ENCODE results near the gene CNFN.
"Not testable (repeated sequence)": the region's sequence is repeated elsewhere in the genome, so short reads cannot be mapped to it uniquely, and the experiment has no call there.

Gene CNFN

DNA sequence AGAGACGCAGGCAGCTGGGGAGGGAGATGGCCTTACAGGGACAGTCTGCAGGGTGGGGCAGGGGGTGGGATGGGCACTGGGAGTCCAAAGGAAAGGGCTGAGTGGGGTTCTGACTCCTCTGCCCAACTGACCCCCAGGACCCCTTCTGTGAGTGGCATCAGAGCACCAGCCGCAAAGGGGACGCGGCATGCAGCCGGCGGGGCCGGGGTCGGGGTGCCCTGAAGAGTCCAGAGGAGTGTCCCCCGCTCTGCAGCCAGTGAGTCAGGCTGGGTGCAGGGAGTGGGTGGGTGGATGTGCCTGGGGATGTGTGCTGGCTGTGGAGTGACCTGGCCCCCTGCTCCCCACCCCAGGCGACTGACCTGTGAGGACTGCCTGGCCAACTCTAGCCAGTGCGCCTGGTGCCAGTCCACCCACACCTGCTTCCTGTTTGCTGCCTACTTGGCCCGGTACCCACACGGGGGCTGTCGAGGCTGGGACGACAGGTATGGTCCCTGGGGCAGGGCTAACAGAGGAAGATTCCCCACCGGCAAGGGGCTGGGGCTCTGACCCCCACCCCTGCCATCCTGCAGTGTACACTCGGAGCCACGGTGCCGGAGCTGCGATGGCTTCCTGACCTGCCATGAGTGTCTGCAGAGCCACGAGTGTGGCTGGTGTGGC is 38.9 kb downstream of the CNFN start:
- no peak for DNase-seq (ENCODE audit: low read depth in 3 of 3)

DNA sequence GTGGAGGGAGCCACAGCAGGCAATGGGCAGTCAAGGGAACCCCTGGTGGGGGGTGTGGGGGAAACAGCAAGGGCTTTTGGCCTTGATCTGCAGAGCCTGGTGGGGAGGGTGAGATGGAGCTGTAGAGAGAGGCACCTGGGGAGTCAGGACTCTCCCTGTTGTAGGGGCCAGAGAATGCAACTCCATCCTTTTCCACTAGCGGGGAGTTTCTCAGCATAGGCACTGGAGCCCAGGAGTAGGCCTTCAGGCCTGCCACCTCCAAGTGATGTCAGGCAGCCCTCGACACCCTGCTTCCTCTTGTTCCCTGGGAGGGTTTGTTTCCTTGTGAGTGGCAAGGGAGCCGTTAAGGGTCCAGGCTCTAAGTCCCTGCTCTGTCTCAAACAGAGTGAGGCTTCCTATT is 39.7 kb downstream of the CNFN start:
- DNase-seq (ENCODE audit: low read depth in 3 of 3): no peak

DNA sequence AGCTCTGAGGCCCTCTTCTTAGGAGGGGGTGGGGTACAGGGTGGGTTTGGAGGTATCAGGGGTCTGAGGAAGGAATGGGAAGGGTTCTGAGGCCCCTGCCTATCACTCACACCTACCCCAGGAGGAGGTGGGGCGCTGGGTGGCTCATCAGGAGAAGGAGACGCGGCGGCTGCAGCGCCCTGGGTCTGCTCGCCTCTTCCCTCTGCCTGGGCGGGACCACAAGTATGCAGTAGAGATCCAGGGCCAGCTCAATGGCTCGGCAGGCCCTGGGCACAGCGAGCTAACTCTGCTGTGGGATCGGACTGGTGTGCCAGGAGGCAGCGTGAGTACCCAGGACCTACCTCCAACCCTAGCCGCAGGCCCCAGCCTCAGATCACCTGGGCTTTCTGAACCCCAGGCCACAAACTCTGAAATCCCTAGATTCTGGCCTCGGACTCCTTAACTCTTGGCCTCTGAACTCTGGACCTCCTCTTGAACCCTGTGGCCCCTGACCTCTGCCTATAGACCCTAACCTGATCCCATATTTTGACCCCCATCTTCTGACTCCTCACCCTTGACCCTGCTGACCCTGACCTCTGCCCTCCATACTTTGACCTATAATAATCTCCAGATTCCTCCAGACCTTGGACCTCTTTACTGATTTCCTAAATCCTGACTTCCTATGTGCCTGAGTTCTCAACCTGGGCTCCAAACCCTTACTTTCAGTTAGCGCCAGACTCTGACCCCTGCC is 40.6 kb downstream of the CNFN start:
- DNase-seq (ENCODE audit: low read depth in 3 of 3): no peak

DNA sequence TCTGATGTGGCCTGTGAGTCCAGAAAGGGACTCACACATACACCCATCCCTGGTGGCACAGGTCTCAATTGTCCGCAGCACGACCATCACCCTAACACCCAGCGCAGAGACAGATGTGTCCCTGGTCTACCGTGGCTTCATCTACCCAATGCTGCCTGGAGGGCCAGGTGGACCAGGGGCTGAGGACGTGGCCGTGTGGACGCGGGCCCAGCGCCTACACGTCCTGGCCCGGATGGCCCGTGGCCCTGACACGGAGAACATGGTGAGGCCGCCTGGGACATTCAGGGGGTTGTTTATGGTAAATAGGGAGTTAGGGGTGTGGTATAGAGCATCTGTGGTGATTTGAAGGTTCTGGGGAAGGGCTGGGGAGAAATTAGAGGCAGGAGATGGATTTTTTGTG is 41.9 kb downstream of the CNFN start:
- DNase-seq (ENCODE audit: low read depth in 3 of 3): no peak

DNA sequence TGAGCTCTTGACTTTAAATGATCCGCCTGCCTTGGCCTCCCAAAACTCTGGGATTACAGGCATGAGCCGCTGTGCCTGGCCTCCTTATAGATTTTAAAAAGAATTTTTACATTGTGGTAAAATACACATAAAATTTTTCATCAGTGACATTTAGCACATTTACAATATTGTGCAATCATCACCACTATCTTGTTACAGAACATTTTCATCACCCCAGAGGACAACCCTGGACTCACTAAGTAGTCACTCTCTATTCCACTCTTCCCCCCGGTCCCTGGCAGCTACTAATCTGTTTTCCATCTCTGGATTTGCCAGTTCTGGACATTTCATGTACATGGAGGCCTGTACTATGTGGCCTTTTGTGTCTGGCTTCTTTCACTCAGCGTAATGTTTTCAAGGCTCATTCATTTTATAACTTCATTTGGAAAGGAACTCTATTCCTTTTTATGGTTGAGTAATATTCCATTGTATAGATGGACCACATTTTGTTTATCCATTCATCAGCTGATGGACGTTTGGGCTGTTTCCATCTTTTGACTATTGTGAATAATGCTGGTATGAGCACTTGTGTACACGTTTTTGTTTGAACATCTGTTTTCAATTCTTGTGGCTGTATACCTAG is 44.8 kb downstream of the CNFN start:
- DNase-seq (ENCODE audit: low read depth in 3 of 3): no peak

DNA sequence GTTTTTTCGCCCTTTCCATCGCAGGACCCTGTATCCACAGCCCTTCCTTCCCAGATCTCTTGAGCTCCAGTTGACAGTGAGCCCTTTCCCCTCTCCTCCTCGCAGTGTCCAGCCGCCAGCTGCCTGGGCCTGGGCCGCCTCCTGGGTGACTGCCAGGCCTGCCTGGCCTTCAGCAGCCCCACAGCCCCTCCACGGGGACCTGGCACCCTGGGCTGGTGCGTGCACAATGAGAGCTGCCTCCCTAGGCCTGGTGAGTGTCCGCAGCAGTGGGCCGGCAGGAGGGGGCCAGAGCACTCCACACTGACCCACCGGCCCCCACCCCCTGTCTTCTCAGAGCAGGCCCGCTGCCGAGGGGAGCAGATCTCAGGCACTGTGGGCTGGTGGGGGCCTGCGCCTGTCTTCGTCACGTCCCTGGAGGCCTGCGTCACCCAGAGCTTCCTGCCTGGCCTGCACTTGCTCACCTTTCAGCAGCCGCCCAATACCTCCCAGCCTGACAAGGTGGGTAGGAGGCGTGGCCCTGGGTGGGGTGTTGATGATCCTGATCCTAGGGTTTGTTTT is 45.7 kb downstream of the CNFN start:
- DNase-seq (ENCODE audit: low read depth in 3 of 3): no peak

DNA sequence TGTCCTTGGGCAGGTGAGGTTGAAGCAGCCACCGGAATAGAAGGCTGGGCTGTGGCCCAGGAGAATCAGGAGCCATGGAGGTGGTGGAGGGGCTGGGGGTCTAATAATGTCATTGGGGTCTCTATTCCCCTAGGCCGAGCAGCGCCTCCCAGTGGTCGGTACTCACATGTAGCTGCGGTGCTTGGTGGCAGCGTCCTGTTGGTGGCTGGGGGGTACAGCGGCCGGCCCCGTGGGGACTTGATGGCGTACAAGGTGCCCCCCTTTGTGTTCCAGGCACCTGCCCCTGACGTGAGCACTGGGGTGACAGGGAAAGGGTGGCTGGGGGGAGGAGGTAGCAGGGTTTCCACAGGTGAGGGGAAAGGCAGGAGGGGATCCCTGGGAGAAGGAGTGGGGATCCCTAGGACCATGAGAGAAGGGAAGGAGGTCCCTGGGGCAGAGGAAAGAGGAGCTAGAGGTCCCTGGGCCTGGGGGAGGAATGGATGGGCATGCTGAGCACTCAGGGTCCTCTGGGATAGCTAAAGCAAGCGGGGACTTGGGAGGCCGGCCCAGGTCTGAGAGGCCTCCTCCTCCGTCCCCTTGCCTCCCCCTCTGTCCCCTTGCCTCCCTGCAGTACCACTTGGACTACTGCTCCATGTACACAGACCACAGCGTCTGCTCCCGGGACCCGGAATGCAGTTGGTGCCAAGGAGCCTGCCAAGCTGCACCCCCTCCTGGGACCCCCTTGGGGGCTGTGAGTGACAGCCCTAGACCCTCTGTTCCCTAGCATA is 46.6 kb downstream of the CNFN start:
- DNase-seq (ENCODE audit: low read depth in 3 of 3): no peak

DNA sequence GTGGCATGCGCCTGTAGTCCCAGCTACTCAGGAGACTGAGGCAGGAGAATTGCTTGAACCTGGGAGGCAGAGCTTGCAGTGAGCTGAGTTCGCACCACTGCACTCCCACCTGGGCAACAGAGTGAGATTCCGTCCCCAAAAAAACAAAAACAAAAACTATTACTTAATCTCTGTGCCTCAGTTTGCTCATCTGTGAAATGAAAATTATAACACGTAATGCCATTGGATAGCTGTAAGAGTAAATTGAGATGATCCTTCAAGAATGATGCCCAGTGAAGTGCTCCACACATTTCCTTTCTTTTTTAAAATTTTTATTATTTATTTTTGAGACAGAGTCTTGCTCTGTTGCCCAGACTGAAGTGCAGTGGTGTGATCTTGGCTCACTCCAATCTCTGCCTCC is 50.2 kb downstream of the CNFN start:
- not testable (repeated sequence) for DNase-seq (ENCODE audit: low read depth in 3 of 3)

DNA sequence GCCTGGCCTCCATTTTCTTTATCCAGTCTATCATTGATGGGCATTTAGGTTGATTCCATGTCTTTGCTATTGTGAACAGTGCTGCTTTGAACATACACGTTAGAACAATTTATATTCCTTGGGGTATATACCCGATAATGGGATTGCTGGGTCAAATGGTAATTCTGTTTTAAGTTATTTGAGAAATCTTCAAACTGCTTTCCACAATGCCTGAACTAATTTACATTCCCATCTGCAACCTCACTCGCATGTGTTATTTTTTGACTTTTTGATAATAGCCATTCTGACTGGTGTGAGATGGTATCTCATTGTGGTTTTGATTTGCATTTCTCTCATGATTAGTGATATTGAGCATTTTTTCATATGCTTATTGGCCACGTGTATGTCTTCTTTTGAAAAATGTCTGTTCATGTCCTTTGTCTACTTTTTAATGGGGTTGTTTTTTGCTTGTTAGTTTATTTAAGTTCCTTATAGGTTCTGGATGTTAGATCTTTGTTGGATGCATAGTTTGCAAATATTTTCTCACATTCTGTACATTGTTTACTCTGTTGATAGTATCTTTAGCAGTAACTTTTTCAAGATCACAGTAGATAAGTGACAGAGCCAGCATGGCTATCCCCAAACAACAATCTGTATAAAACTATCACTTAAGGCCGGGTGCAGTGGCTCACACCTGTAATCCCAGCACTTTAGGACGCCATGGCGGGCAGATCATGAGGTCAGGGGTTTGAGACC is 50.8 kb downstream of the CNFN start:
- DNase-seq (ENCODE audit: low read depth in 3 of 3): not testable (repeated sequence)
